Epithelial cell of proximal tubule (primary cell): ENCODE data around the gene COL4A1. TPM values are rescaled to one million over a fixed set of nuclear protein-coding genes. Genes with fewer than 3 reads are reported as not detected.

Source experiments
- DNase-seq: peaks from one replicate; pipeline ENCODE4 v3.0.0-alpha.2; 2011; ENCODE audit warnings: low read depth
- H3K4me3 ChIP-seq: 2 replicates; pipeline ENCODE4 v1.5.1; 2011; ENCODE audit warnings: low read depth, mild to moderate bottlenecking, low read length
- total RNA-seq: library from RNA; depleted of rRNA; stranded (reverse); fragments of >200 nt; gene quantifications from 2 replicates; pipeline ENCODE4 v1.2.3, GENCODE V29; 2015
- TF ChIP-seq, protein P1 (sequence below): conservative IDR thresholded peaks from 2 replicates; pipeline ENCODE4 v1.5.1; 2012; ENCODE audit warnings: low read depth, mild to moderate bottlenecking, low read length

Gene COL4A1
- total RNA-seq, 1 donor from 2014 or later: 547 TPM

GRCh38 chr13:110280985-110281688 is 25.8 kb downstream of the COL4A1 start:
- H3K4me3 ChIP-seq: no peak overlapping the region
- TF ChIP-seq, protein P1, sequence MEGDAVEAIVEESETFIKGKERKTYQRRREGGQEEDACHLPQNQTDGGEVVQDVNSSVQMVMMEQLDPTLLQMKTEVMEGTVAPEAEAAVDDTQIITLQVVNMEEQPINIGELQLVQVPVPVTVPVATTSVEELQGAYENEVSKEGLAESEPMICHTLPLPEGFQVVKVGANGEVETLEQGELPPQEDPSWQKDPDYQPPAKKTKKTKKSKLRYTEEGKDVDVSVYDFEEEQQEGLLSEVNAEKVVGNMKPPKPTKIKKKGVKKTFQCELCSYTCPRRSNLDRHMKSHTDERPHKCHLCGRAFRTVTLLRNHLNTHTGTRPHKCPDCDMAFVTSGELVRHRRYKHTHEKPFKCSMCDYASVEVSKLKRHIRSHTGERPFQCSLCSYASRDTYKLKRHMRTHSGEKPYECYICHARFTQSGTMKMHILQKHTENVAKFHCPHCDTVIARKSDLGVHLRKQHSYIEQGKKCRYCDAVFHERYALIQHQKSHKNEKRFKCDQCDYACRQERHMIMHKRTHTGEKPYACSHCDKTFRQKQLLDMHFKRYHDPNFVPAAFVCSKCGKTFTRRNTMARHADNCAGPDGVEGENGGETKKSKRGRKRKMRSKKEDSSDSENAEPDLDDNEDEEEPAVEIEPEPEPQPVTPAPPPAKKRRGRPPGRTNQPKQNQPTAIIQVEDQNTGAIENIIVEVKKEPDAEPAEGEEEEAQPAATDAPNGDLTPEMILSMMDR: no peak
- DNase-seq: no peak

DNA sequence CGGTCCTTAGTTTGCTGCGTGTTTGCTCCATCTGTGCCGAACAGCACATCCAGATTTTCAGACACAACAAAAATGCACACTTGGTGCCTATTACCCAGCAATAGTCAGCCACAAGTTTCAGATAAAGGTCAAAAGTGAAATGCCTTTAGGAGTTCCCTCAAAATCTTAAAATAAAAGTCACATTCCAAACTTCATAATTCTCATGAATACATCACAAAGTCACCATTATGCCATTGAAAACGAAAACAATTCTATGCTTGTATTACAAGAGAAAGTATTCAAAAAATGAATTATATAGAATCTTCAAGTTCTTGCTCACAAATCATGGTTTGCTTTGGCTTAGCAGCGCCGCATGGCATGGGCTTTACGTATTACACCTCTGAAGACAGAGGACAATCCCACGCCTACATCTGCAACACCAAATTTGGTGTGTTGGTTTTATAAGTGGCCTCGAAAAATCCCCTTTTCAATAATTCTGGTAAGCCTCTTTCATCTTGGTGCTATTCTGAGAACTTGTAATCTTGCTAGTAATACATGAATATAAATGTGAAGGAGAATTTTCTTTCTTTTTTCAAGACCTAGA is 26.6 kb downstream of the COL4A1 start:
- TF ChIP-seq, protein P1: no peak
- no peak for DNase-seq
- no peak overlapping the region for H3K4me3 ChIP-seq

- DNase-seq: no peak
- H3K4me3 ChIP-seq: no peak overlapping the region
- TF ChIP-seq, protein P1: no peak
Observed at GRCh38 chr13:110279684-110280083, 27.3 kb downstream of the COL4A1 start.

DNA sequence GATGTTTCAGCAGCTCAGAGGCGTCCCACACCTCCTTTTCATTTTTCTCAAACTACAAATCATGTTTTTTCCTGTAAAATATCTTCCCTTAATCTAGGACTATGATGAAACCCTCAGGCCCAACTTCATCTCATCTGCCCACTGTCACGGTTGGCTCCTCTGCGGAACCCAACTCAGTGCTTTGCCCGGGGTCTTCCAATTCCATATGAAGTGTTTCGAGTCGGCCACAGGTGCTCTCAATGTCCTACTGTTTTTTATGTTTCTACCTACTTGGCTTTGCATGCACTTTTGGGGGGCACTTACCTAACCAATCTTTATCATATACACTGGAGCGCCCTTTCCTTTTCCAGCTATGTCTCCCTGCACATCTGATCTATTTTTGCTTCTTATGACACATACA is 28.1 kb downstream of the COL4A1 start:
- DNase-seq: no peak
- TF ChIP-seq, protein P1: no peak
- no peak overlapping the region for H3K4me3 ChIP-seq

- no peak overlapping the region for H3K4me3 ChIP-seq
- DNase-seq: no peak
- TF ChIP-seq, protein P1: no peak
Observed at GRCh38 chr13:110277357-110277975, 29.5 kb downstream of the COL4A1 start.

- no peak overlapping the region for H3K4me3 ChIP-seq
- TF ChIP-seq, protein P1: no peak
- DNase-seq: no peak
Observed at GRCh38 chr13:110276553-110276950, 30.4 kb downstream of the COL4A1 start.
